A549 (cell line): Measurements from ENCODE around the gene CRYBB1.

Experiments
- CHD4 ChIP-seq: fragments of 200-600 bp; sonication (generic); IDR thresholded peaks from 2 replicates; pipeline ENCODE4 v1.6.1; 2016; ENCODE audit warnings: antibody characterized with exemption, mild to moderate bottlenecking, borderline replicate concordance
- CTCF ChIP-seq: fragments of >200 bp; sonication (Bioruptor Twin); formaldehyde crosslinking; IDR thresholded peaks from 3 replicates; pipeline ENCODE4 v1.5.1; 2016
- JUN ChIP-seq, 2 experiments: fragments of >200 bp; sonication (Bioruptor Twin); formaldehyde crosslinking; IDR thresholded peaks; 2 replicates in 1 of 2; 3 replicates in 1 of 2; pipeline ENCODE4 v1.6.1; 2016 to 2017
- JUNB ChIP-seq: fragments of >200 bp; sonication (Bioruptor Twin); formaldehyde crosslinking; IDR thresholded peaks from 2 replicates; pipeline ENCODE4 v1.6.1; 2016
- NFE2L2 ChIP-seq: fragments of 150-350 bp; conservative IDR thresholded peaks from 2 replicates; pipeline ENCODE4 v1.6.1; 2014; ENCODE audit warnings: low read length
- POLR2A ChIP-seq: IDR thresholded peaks from 2 replicates; pipeline ENCODE4 v1.6.1; 2012; ENCODE audit warnings: mild to moderate bottlenecking, low read length
- REST ChIP-seq: fragments of 200-600 bp; sonication (generic); IDR thresholded peaks from 2 replicates; pipeline ENCODE4 v1.6.1; 2016; ENCODE audit warnings: antibody characterized with exemption, mild to moderate bottlenecking, moderate library complexity

GRCh38 chr22:26610072-26610958 lies 7.5 kb downstream of the CRYBB1 start:
- TF ChIP-seq CHD4 = no peak
- no peak for TF ChIP-seq JUN (IDR thresholded peaks at IDR 0.05)
- TF ChIP-seq CTCF = no peak
- no peak for TF ChIP-seq JUNB
- TF ChIP-seq REST = no peak
- no peak for TF ChIP-seq NFE2L2
- TF ChIP-seq POLR2A = no peak
